K562 (cell line): ENCODE measurements around the gene KCNK4. TPM values are rescaled to one million over a fixed set of nuclear protein-coding genes. Genes with fewer than 3 reads are reported as not detected.

Experiments
- MECOM ChIP-seq: fragments of 250-450 bp; sonication (Bioruptor Pico); IDR thresholded peaks from 2 replicates; pipeline ENCODE4 v1.8.0; 2022; ENCODE audit warnings: inconsistent platforms
- SMARCE1 ChIP-seq: fragments of 450-650 bp; IDR thresholded peaks from 2 replicates; pipeline ENCODE4 v1.7.1; 2016; ENCODE audit warnings: mild to moderate bottlenecking
- polyA plus RNA-seq, 8 experiments: library from polyadenylated mRNA; depleted of rRNA in 4 of 8; stranded (reverse) in 5 of 8; unstranded in 3 of 8; fragments of >200 nt; fragmentation: Nextera tagmentation in 2 of 8; fragmentation: Illumina TruSeq in 1 of 8; extraction: Ambion mirVana in 2 of 8; extraction: Trizol in 1 of 8; gene quantifications; 2 replicates each; pipeline versions ENCODE4 v1.2.1 to v1.2.3, GENCODE V29; 2011 to 2014; ENCODE audit warnings: inconsistent platforms in 1 of 8, missing spikeins in 1 of 8
- total RNA-seq, 7 experiments: library from RNA; depleted of rRNA in 6 of 7; stranded (reverse); fragments of >200 nt in 6 of 7; fragmentation: Illumina TruSeq in 2 of 7; extraction: Trizol in 2 of 7; gene quantifications; 2 replicates each; pipeline versions ENCODE4 v1.2.1 to v1.2.3, GENCODE V29; 2011 to 2021; ENCODE audit warnings: low replicate concordance in 1 of 7
- TF ChIP-seq, protein P1 (sequence below): fragments of 450-650 bp; IDR thresholded peaks from 2 replicates; pipeline ENCODE4 v1.6.1; 2016; ENCODE audit warnings: borderline replicate concordance
- TF ChIP-seq, protein P2 (sequence below): fragments of 450-650 bp; IDR thresholded peaks from 2 replicates; pipeline ENCODE4 v1.6.1; 2016; ENCODE audit warnings: missing biosample characterization, missing genetic modification characterization

The KCNK4 gene
- total and polyA plus RNA-seq, 9 of the 15 experiments (the other 6 are each of a cell fraction or from before 2014, with no cell fraction given): not detected

DNA sequence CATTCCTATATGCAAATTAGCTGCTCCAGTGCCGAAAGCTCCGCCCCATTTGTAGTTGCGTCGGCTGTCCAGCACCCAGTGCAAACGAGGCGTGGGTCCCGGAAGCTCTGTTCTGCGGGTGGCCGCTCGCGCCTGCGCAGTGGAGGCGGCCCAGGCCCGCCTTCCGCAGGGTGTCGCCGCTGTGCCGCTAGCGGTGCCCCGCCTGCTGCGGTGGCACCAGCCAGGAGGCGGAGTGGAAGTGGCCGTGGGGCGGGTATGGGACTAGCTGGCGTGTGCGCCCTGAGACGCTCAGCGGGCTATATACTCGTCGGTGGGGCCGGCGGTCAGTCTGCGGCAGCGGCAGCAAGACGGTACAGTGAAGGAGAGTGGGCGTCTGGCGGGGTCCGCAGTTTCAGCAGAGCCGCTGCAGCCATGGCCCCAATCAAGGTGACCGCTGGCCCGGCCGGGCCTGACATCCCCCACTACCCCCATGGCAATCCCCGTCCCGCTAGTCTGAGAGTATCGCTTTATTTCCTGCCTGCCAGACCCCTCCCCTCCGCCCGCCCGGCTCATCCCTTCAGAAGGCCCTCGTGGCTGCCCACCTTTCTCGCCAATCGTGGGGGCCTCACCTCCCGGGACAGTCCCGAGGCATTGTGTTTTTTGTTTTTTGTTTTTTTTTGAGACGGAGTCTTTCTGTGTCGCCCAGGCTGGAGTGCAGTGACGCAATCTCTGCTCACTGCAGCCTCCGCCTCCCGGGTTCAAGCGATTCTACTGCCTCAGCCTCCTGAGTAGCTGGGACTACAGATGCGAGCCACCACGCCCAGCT lies 27.1 kb downstream of the KCNK4 start, which contains the start of gene PRDX5 (continued):
- TF ChIP-seq, protein P1, sequence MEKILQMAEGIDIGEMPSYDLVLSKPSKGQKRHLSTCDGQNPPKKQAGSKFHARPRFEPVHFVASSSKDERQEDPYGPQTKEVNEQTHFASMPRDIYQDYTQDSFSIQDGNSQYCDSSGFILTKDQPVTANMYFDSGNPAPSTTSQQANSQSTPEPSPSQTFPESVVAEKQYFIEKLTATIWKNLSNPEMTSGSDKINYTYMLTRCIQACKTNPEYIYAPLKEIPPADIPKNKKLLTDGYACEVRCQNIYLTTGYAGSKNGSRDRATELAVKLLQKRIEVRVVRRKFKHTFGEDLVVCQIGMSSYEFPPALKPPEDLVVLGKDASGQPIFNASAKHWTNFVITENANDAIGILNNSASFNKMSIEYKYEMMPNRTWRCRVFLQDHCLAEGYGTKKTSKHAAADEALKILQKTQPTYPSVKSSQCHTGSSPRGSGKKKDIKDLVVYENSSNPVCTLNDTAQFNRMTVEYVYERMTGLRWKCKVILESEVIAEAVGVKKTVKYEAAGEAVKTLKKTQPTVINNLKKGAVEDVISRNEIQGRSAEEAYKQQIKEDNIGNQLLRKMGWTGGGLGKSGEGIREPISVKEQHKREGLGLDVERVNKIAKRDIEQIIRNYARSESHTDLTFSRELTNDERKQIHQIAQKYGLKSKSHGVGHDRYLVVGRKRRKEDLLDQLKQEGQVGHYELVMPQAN: peak; percentile 72
- TF ChIP-seq SMARCE1 (peak; percentile 55), MECOM (CRISPR knock-in tag) (no peak)
- TF ChIP-seq, protein P2, sequence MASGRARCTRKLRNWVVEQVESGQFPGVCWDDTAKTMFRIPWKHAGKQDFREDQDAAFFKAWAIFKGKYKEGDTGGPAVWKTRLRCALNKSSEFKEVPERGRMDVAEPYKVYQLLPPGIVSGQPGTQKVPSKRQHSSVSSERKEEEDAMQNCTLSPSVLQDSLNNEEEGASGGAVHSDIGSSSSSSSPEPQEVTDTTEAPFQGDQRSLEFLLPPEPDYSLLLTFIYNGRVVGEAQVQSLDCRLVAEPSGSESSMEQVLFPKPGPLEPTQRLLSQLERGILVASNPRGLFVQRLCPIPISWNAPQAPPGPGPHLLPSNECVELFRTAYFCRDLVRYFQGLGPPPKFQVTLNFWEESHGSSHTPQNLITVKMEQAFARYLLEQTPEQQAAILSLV (tag): peak; percentile 85
